CD4-positive, alpha-beta T cell treated with Interleukin-1 beta for 1 hour (primary cell): ENCODE measurements around the gene PCP2.

Experiments
- DNase-seq, 2 donors: peaks; one replicate each; pipeline ENCODE4 v3.0.0-alpha.2; 2020 to 2022

Gene PCP2

GRCh38 chr19:7633698-7634097 lies at the start of gene PCP2:
Gene PCP2, minus strand, starts transcription at chr19:7633719. Its CDS starts 262 bp downstream, at chr19:7633457.
- no peak for DNase-seq

- DNase-seq, result no peak
These were observed 48.8 kb upstream of the PCP2 start for GRCh38 chr19:7682175-7682855.

- peak; percentile 88 for DNase-seq
These were observed 48.0 kb upstream of the PCP2 start for GRCh38 chr19:7681340-7682174.

GRCh38 chr19:7680606-7681339 lies 47.3 kb upstream of the PCP2 start, which contains the start of gene TRAPPC5:
Gene TRAPPC5, plus strand, starts transcription at chr19:7680833. Its CDS starts 1,421 bp downstream, at chr19:7682254.
- peak; percentile 89 to 91 for DNase-seq

GRCh38 chr19:7679771-7680605 lies 46.5 kb upstream of the PCP2 start:
- DNase-seq, result no peak

- DNase-seq, result peak; percentile 77 to 81
These were observed 45.6 kb upstream of the PCP2 start for GRCh38 chr19:7678971-7679751.

- peak in 1 of 2 donors; percentile 48 for DNase-seq
These were observed 44.3 kb upstream of the PCP2 start for GRCh38 chr19:7677669-7678311.

- DNase-seq, result peak in 1 of 2 donors; percentile 32
These were observed 43.3 kb upstream of the PCP2 start, which contains the start of gene MCEMP1 for GRCh38 chr19:7676854-7677253. Gene MCEMP1, plus strand, starts transcription at chr19:7677090. Its CDS starts 31 bp downstream, at chr19:7677121.

GRCh38 chr19:7676376-7676775 lies 42.9 kb upstream of the PCP2 start:
- DNase-seq, result peak in 1 of 2 donors; percentile 41

- DNase-seq, result peak in 1 of 2 donors; percentile 75
These were observed 40.8 kb upstream of the PCP2 start for GRCh38 chr19:7674010-7675005.

- DNase-seq, result no peak
These were observed 39.0 kb upstream of the PCP2 start for GRCh38 chr19:7672522-7672921.

GRCh38 chr19:7670790-7671189 lies 37.3 kb upstream of the PCP2 start:
- DNase-seq, result no peak

GRCh38 chr19:7670150-7670783 lies 36.7 kb upstream of the PCP2 start:
- peak in 1 of 2 donors; percentile 61 for DNase-seq

- DNase-seq, result no peak
These were observed 36.1 kb upstream of the PCP2 start for GRCh38 chr19:7669641-7670040.

- no peak for DNase-seq
These were observed 35.3 kb upstream of the PCP2 start, which contains the start of gene RETN for GRCh38 chr19:7668842-7669241. Gene RETN, plus strand, starts transcription at chr19:7669049. Its CDS starts 278 bp downstream, at chr19:7669327.

GRCh38 chr19:7665076-7665475 lies 31.6 kb upstream of the PCP2 start:
- DNase-seq, result no peak

- DNase-seq, result no peak
These were observed 30.2 kb upstream of the PCP2 start for GRCh38 chr19:7663706-7664105.

GRCh38 chr19:7662657-7663056 lies 29.1 kb upstream of the PCP2 start:
- no peak for DNase-seq
